Measurements from ENCODE around the gene MYO1F.

Gene MYO1F

GRCh38 chr19:8544168-8544567 is 33.1 kb downstream of the MYO1F start:
- H3K79me2 ChIP-seq: no peaks in the 10 kb centered on the region
- H2AFZ ChIP-seq: no peak overlapping the region
- no peaks in the 10 kb centered on the region for H3K27me3 ChIP-seq (ENCODE audit: control insufficient read depth, insufficient read depth, low read length)
- H3K4me3 ChIP-seq (ENCODE audit: low read depth, low read length): no peak overlapping the region
- H3K4me2 ChIP-seq (ENCODE audit: low read length): no peak overlapping the region
- H3K27ac ChIP-seq: no peak overlapping the region
- no peaks in the 10 kb centered on the region for H3K4me1 ChIP-seq
- no peaks in the 10 kb centered on the region for H3K9me3 ChIP-seq (ENCODE audit: control insufficient read depth, low read length)
- no peak for TF ChIP-seq CTCF (IDR thresholded peaks at IDR 0.05)
- H3K9ac ChIP-seq: no peak overlapping the region
- no peaks in the 10 kb centered on the region for H3K36me3 ChIP-seq (ENCODE audit: control insufficient read depth, insufficient read depth, low read length)

- H3K9ac ChIP-seq: no peak overlapping the region
- no peaks in the 10 kb centered on the region for H3K36me3 ChIP-seq (ENCODE audit: control insufficient read depth, insufficient read depth, low read length)
- no peak overlapping the region for H3K4me3 ChIP-seq (ENCODE audit: low read depth, low read length)
These were observed 37.6 kb downstream of the MYO1F start for GRCh38 chr19:8539621-8540149.

GRCh38 chr19:8537099-8537498 is 40.1 kb downstream of the MYO1F start:
- no peaks in the 10 kb centered on the region for H3K27me3 ChIP-seq (ENCODE audit: control insufficient read depth, insufficient read depth, low read length)
- H3K4me3 ChIP-seq (ENCODE audit: low read depth, low read length): no peak overlapping the region
- H3K27ac ChIP-seq: no peak overlapping the region
- TF ChIP-seq CTCF (IDR thresholded peaks at IDR 0.05): no peak
- no peak overlapping the region for H3K9ac ChIP-seq
- H3K9me3 ChIP-seq (ENCODE audit: control insufficient read depth, low read length): no peaks in the 10 kb centered on the region
- no peak overlapping the region for H3K4me2 ChIP-seq (ENCODE audit: low read length)
- H3K79me2 ChIP-seq: no peaks in the 10 kb centered on the region
- H3K4me1 ChIP-seq: no peaks in the 10 kb centered on the region
- H2AFZ ChIP-seq: no peak overlapping the region
- H3K36me3 ChIP-seq (ENCODE audit: control insufficient read depth, insufficient read depth, low read length): no peaks in the 10 kb centered on the region

More at GRCh38 chr19:8539621-8540149, 37.6 kb downstream of the MYO1F start:
- no peak overlapping the region for H3K4me2 ChIP-seq (ENCODE audit: low read length)
- TF ChIP-seq CTCF (IDR thresholded peaks at IDR 0.05): no peak
- H3K27me3 ChIP-seq (ENCODE audit: control insufficient read depth, insufficient read depth, low read length): no peaks in the 10 kb centered on the region
- H3K9me3 ChIP-seq (ENCODE audit: control insufficient read depth, low read length): no peaks in the 10 kb centered on the region
- no peaks in the 10 kb centered on the region for H3K79me2 ChIP-seq
- no peak overlapping the region for H2AFZ ChIP-seq
- H3K4me1 ChIP-seq: no peaks in the 10 kb centered on the region
- no peak overlapping the region for H3K27ac ChIP-seq

- no peak for TF ChIP-seq CTCF (IDR thresholded peaks at IDR 0.05)
- Histone ChIP-seq H3K27ac (no peak overlapping the region), H3K79me2 (no peaks in the 10 kb centered on the region), H3K9ac (no peak overlapping the region), H3K27me3 (ENCODE audit: control insufficient read depth, insufficient read depth, low read length) (no peaks in the 10 kb centered on the region), H3K36me3 (ENCODE audit: control insufficient read depth, insufficient read depth, low read length) (no peaks in the 10 kb centered on the region), H3K4me2 (ENCODE audit: low read length) (no peak overlapping the region), H3K9me3 (ENCODE audit: control insufficient read depth, low read length) (no peaks in the 10 kb centered on the region), H2AFZ (no peak overlapping the region), H3K4me1 (no peaks in the 10 kb centered on the region), H3K4me3 (ENCODE audit: low read depth, low read length) (no peak overlapping the region)
These were observed 41.0 kb downstream of the MYO1F start for GRCh38 chr19:8536282-8536681.

- no peak overlapping the region for H3K9ac ChIP-seq
- H3K4me2 ChIP-seq (ENCODE audit: low read length): no peak overlapping the region
- TF ChIP-seq CTCF (IDR thresholded peaks at IDR 0.05): no peak
- no peaks in the 10 kb centered on the region for H3K9me3 ChIP-seq (ENCODE audit: control insufficient read depth, low read length)
- H3K27ac ChIP-seq: no peak overlapping the region
- no peaks in the 10 kb centered on the region for H3K27me3 ChIP-seq (ENCODE audit: control insufficient read depth, insufficient read depth, low read length)
- no peaks in the 10 kb centered on the region for H3K36me3 ChIP-seq (ENCODE audit: control insufficient read depth, insufficient read depth, low read length)
- no peaks in the 10 kb centered on the region for H3K79me2 ChIP-seq
- no peak overlapping the region for H2AFZ ChIP-seq
- no peaks in the 10 kb centered on the region for H3K4me1 ChIP-seq
- H3K4me3 ChIP-seq (ENCODE audit: low read depth, low read length): no peak overlapping the region
These were observed 45.0 kb downstream of the MYO1F start for GRCh38 chr19:8532225-8532624.

Measured in parathyroid adenoma (tissue), 2 donors.